H1 (cell line): Measurements from ENCODE around the gene BCAS3. TPM values are rescaled to one million over a fixed set of nuclear protein-coding genes. Genes with fewer than 3 reads are reported as not detected.

Source experiments
- CTCF ChIA-PET: fragments of 300-600 bp; sonication (Branson Sonifier 250); formaldehyde crosslinking; loops from one replicate; lab custom pipeline; 2021; ENCODE audit not compliant: partially characterized antibody; lab: Charles Lee
- POLR2A ChIA-PET: fragments of 300-600 bp; sonication (Branson Sonifier 250); formaldehyde crosslinking; loops from one replicate; lab custom pipeline; 2021; ENCODE audit warnings: inconsistent platforms; ENCODE audit not compliant: partially characterized antibody; lab: Charles Lee
- DNase-seq, 2 experiments: peaks; one replicate each; pipeline versions ENCODE4 v3.0.0 to v3.0.0-alpha.2; 2010 to 2022; ENCODE audit warnings: low spot score in 2 of 2, low read depth in 1 of 2, mixed read lengths in 1 of 2
- FAIRE-seq: peaks from 2 replicates; lab custom pipeline; 2011; peaks lifted over from hg19 to GRCh38; lab: Jason Lieb, UNC
- H2AFZ ChIP-seq: 2 replicates; pipeline ENCODE4 v1.8.1; 2012; ENCODE audit warnings: low read length, inconsistent platforms
- H2AK5ac ChIP-seq: 2 replicates; pipeline ENCODE4 v1.6.1; 2013; ENCODE audit warnings: low read depth, low read length
- H2BK120ac ChIP-seq: replicated peaks from 2 replicates; pipeline ENCODE3; 2013; ENCODE audit warnings: low read depth, low read length, inconsistent platforms
- H2BK12ac ChIP-seq: 2 replicates; pipeline ENCODE4 v1.6.1; 2013; ENCODE audit warnings: low read depth, low read length
- H2BK15ac ChIP-seq: 2 replicates; pipeline ENCODE4 v1.6.1; 2013; ENCODE audit warnings: low read length
- H2BK20ac ChIP-seq: 2 replicates; pipeline ENCODE4 v1.6.1; 2013; ENCODE audit warnings: low read length
- H2BK5ac ChIP-seq: 2 replicates; pipeline ENCODE4 v1.6.1; 2013; ENCODE audit warnings: low read depth, low read length
- H3K14ac ChIP-seq: 2 replicates; pipeline ENCODE4 v1.6.1; 2013; ENCODE audit warnings: inconsistent platforms; ENCODE audit not compliant: insufficient read length
- H3K18ac ChIP-seq: 2 replicates; pipeline ENCODE4 v1.6.1; 2013; ENCODE audit warnings: low read length; ENCODE audit errors: extremely low read depth
- H3K23ac ChIP-seq: 2 replicates; pipeline ENCODE4 v1.6.1; 2013; ENCODE audit warnings: inconsistent platforms; ENCODE audit not compliant: insufficient read length
- H3K23me2 ChIP-seq: 2 replicates; pipeline ENCODE4 v1.6.1; 2013; ENCODE audit warnings: low read depth, low read length
- H3K27ac ChIP-seq: 2 replicates; pipeline ENCODE4 v1.6.1; 2011; ENCODE audit warnings: low read depth, low read length, inconsistent platforms
- H3K27me3 ChIP-seq, 4 experiments: replicated peaks in 1 of 4; 1 replicate in 1 of 4; 2 replicates in 3 of 4; pipeline versions ENCODE4 v1.6.1 to v1.8.1; 2011 to 2013; ENCODE audit warnings: low read length in 3 of 4, mild to moderate bottlenecking in 3 of 4, inconsistent platforms in 2 of 4, mixed read lengths in 2 of 4, moderate library complexity in 1 of 4; ENCODE audit not compliant: control insufficient read depth in 3 of 4, insufficient read depth in 3 of 4; ENCODE audit errors: extremely low read depth in 1 of 4
- H3K36me3 ChIP-seq, 4 experiments: 2 replicates each; pipeline versions ENCODE4 v1.6.1 to v1.8.1; 2011 to 2013; ENCODE audit warnings: mild to moderate bottlenecking in 4 of 4, low read length in 3 of 4, moderate library complexity in 2 of 4, control low read depth in 1 of 4, inconsistent platforms in 1 of 4; ENCODE audit not compliant: insufficient read depth in 4 of 4, control insufficient read depth in 2 of 4
- H3K4ac ChIP-seq: replicated peaks from 2 replicates; pipeline ENCODE3; 2013; ENCODE audit warnings: low read length, low read depth, mixed read lengths, inconsistent platforms; ENCODE audit not compliant: insufficient read length
- H3K4me1 ChIP-seq, 4 experiments: replicated peaks in 1 of 4; 1 replicate in 1 of 4; 2 replicates in 3 of 4; pipeline versions ENCODE4 v1.6.1 to v1.8.1; 2011 to 2013; ENCODE audit warnings: low read length in 3 of 4, inconsistent platforms in 2 of 4, mixed read lengths in 1 of 4; ENCODE audit not compliant: insufficient read depth in 4 of 4, control insufficient read depth in 3 of 4
- H3K4me2 ChIP-seq, 2 experiments: 2 replicates each; pipeline versions ENCODE4 v1.6.1 to v1.8.1; 2011 to 2013; ENCODE audit warnings: low read depth in 2 of 2, low read length in 2 of 2, control low read depth in 1 of 2, inconsistent platforms in 1 of 2, mild to moderate bottlenecking in 1 of 2; ENCODE audit not compliant: insufficient read depth in 1 of 2
- H3K4me3 ChIP-seq, 4 experiments: fragments of 200-600, 300-600 bp in 1 of 4; sonication (generic), shearing (Covaris generic), sonication (Bioruptor Twin) in 1 of 4; 2 replicates each; pipeline versions ENCODE4 v1.5.1 to v1.8.1; 2011 to 2016; ENCODE audit warnings: low read length in 4 of 4, low read depth in 3 of 4, control low read depth in 2 of 4, inconsistent platforms in 2 of 4, mild to moderate bottlenecking in 2 of 4, mixed read lengths in 1 of 4, moderate library complexity in 1 of 4; ENCODE audit not compliant: insufficient read depth in 2 of 4; ENCODE audit errors: extremely low read depth in 1 of 4
- H3K56ac ChIP-seq: replicated peaks from 2 replicates; pipeline ENCODE3; 2013; ENCODE audit warnings: low read depth, mild to moderate bottlenecking, mixed read lengths, low read length, inconsistent platforms; ENCODE audit not compliant: insufficient read length
- H3K79me1 ChIP-seq: 2 replicates; pipeline ENCODE4 v1.6.1; 2013; ENCODE audit warnings: low read depth, low read length, control low read depth
- H3K79me2 ChIP-seq, 2 experiments: 2 replicates each; pipeline versions ENCODE4 v1.6.1 to v1.8.1; 2012 to 2013; ENCODE audit warnings: low read length in 2 of 2, mild to moderate bottlenecking in 2 of 2, inconsistent platforms in 1 of 2; ENCODE audit not compliant: insufficient read depth in 2 of 2, control insufficient read depth in 1 of 2
- H3K9ac ChIP-seq, 4 experiments: replicated peaks in 1 of 4; 1 replicate in 1 of 4; 2 replicates in 3 of 4; pipeline versions ENCODE4 v1.6.1 to v1.8.1; 2011 to 2013; ENCODE audit warnings: low read depth in 3 of 4, low read length in 3 of 4, control low read depth in 2 of 4, mild to moderate bottlenecking in 2 of 4, moderate library complexity in 2 of 4, inconsistent platforms in 1 of 4; ENCODE audit errors: extremely low read depth in 1 of 4
- H3K9me3 ChIP-seq, 2 experiments: 2 replicates each; pipeline versions ENCODE4 v1.6.1 to v1.8.1; 2012 to 2013; ENCODE audit warnings: mild to moderate bottlenecking in 2 of 2, moderate library complexity in 2 of 2, control low read depth in 1 of 2, inconsistent platforms in 1 of 2, low read depth in 1 of 2, low read length in 1 of 2, mixed read lengths in 1 of 2; ENCODE audit not compliant: insufficient read depth in 2 of 2
- H4K20me1 ChIP-seq, 2 experiments: replicated peaks in 1 of 2; 2 replicates each; pipeline versions ENCODE3 to v1.8.1; 2011 to 2013; ENCODE audit warnings: inconsistent platforms in 2 of 2, low read length in 2 of 2, mild to moderate bottlenecking in 1 of 2; ENCODE audit not compliant: insufficient read depth in 2 of 2, control insufficient read depth in 1 of 2
- H4K5ac ChIP-seq: 2 replicates; pipeline ENCODE4 v1.6.1; 2013; ENCODE audit warnings: low read length, low read depth, mixed read lengths, inconsistent platforms; ENCODE audit not compliant: insufficient read length
- H4K8ac ChIP-seq: 2 replicates; pipeline ENCODE4 v1.8.0; 2013; ENCODE audit warnings: mild to moderate bottlenecking, moderate library complexity, low read length, inconsistent platforms; ENCODE audit not compliant: insufficient read depth; ENCODE audit errors: extremely low read depth
- H4K91ac ChIP-seq: replicated peaks from 2 replicates; pipeline ENCODE3; 2013; ENCODE audit warnings: low read length, mixed read lengths, inconsistent platforms; ENCODE audit not compliant: insufficient read length
- BCL11A ChIP-seq, 2 experiments: IDR thresholded peaks; one replicate each; pipeline ENCODE4 v1.6.1; 2011; ENCODE audit warnings: low read depth in 2 of 2, low read length in 2 of 2, mild to moderate bottlenecking in 2 of 2
- BRCA1 ChIP-seq: IDR thresholded peaks from 2 replicates; pipeline ENCODE4 v1.6.1; 2012; ENCODE audit warnings: low read depth, low read length, improper control_type of control experiment
- JUN ChIP-seq: IDR thresholded peaks from 2 replicates; pipeline ENCODE4 v1.6.1; 2011; ENCODE audit warnings: low read depth, mild to moderate bottlenecking, improper control_type of control experiment, low read length
- KDM5A ChIP-seq: fragments of 200-600 bp; IDR thresholded peaks from 2 replicates; pipeline ENCODE4 v1.7.1; 2012; ENCODE audit warnings: mild to moderate bottlenecking, low read length, inconsistent platforms, mixed read lengths
- SAP30 ChIP-seq: fragments of 300-600 bp; sonication (generic); IDR thresholded peaks from 2 replicates; pipeline ENCODE4 v1.7.1; 2012; ENCODE audit warnings: low read length, moderate library complexity, mild to moderate bottlenecking, inconsistent platforms; ENCODE audit not compliant: insufficient read depth, insufficient replicate concordance
- SIN3A ChIP-seq, 2 experiments: IDR thresholded peaks in 1 of 2; conservative IDR thresholded peaks in 1 of 2; 2 replicates each; pipeline ENCODE4 v1.6.1; 2011 to 2012; ENCODE audit warnings: low read length in 2 of 2, improper control_type of control experiment in 1 of 2, low read depth in 1 of 2, mild to moderate bottlenecking in 1 of 2
- TAF1 ChIP-seq: IDR thresholded peaks from 2 replicates; pipeline ENCODE4 v1.6.1; 2011; ENCODE audit warnings: mild to moderate bottlenecking, low read depth, low read length
- TAF7 ChIP-seq: optimal IDR thresholded peaks from 2 replicates; pipeline ENCODE3; 2011; ENCODE audit warnings: low read depth, mild to moderate bottlenecking, inconsistent platforms, low read length, moderate library complexity, borderline replicate concordance
- TEAD4 ChIP-seq: IDR thresholded peaks from 2 replicates; pipeline ENCODE4 v1.6.1; 2012; ENCODE audit warnings: low read depth, low read length, inconsistent platforms, mixed read lengths
- ZNF274 ChIP-seq: IDR thresholded peaks from 2 replicates; pipeline ENCODE4 v1.7.0; 2012; ENCODE audit warnings: low read length, borderline replicate concordance; ENCODE audit errors: extremely low read depth
- WGBS, 2 experiments: shearing (Covaris generic) in 1 of 2; methylation state at CpG; one replicate each; pipeline versions ENCODE4 v1.1.6 to v1.1.7; 2013 to 2015; ENCODE audit warnings: low lambda C conversion rate in 2 of 2, mixed read lengths in 2 of 2, inconsistent platforms in 1 of 2, low coverage in 1 of 2, missing lambda C conversion rate in 1 of 2; ENCODE audit not compliant: insufficient replicate concordance in 2 of 2, insufficient coverage in 1 of 2, insufficient read length in 1 of 2; ENCODE audit errors: extremely low coverage in 1 of 2, missing lambda C conversion rate in 1 of 2; 5-methylcytosine and 5-hydroxymethylcytosine counted together
- polyA plus RNA-seq, 7 experiments: library from polyadenylated mRNA; depleted of rRNA in 3 of 7; stranded (reverse) in 5 of 7; unstranded in 2 of 7; fragments of >200 nt in 5 of 7; fragments of 200-250 nt in 2 of 7; gene quantifications; 1 replicate in 5 of 7; 2 replicates in 1 of 7; 4 replicates in 1 of 7; pipeline versions ENCODE4 v1.2.1 to v1.2.3, GENCODE V29; 2011 to 2013; ENCODE audit warnings: missing spikeins in 2 of 7, mixed read lengths in 2 of 7
- total RNA-seq: library from RNA; stranded (reverse); fragmentation: NEBNext Ultra II Directional; extraction: Animal tissue kit (Norgen Biotek cat#: 25700); gene quantifications from 2 replicates; pipeline ENCODE4 v1.2.1, GENCODE V29; 2021

The BCAS3 gene
- total and polyA plus RNA-seq, 2 of the 8 experiments (the other 6 are each of a cell fraction or from before 2014, with no cell fraction given), result 9.9 to 13.3 TPM

- H3K79me2 ChIP-seq, result no peaks in the 10 kb centered on the region
- H3K36me3 ChIP-seq, result no peaks in the 10 kb centered on the region
- H3K4me3 ChIP-seq, result no peak overlapping the region
- no peak overlapping the region for H4K5ac ChIP-seq
- 0 out of 2 replicates have a peak overlapping the region, but pooled peaks have one; percentile 56 for H3K18ac ChIP-seq
- no peaks in the 10 kb centered on the region for H3K79me1 ChIP-seq
- ChIA-PET CTCF (interaction anchor here (0.6 to 1.3 kb wide), 3 partner anchors 9 to 37 kb away, joined by 3 to 4 read pairs (median 3); no protein-coding TSS in a partner anchor), POLR2A (interaction anchor here (0.7 kb wide), 1 partner anchor 8 kb away, joined by 3 read pairs; no protein-coding TSS in a partner anchor)
- H3K9ac ChIP-seq, result peak overlapping the region in 1 of 4 experiments; percentile 21; a peak in 1 of 7 replicates
- H2AK5ac ChIP-seq, result no peak overlapping the region
- no peak overlapping the region for H3K4ac ChIP-seq
- no peaks in the 10 kb centered on the region for H4K20me1 ChIP-seq
- FAIRE-seq (no peak), DNase-seq (no peak)
- no peak overlapping the region for H3K14ac ChIP-seq
- H3K56ac ChIP-seq, result no peak overlapping the region
- no peak overlapping the region for H2BK120ac ChIP-seq
- no peak overlapping the region for H3K27ac ChIP-seq
- H3K9me3 ChIP-seq, result no peaks in the 10 kb centered on the region
- 77% methylated on average over 12 of the region's 12 CpGs; no CpG with 5 or more reads in 1 of the 2 experiments for WGBS, 2 experiments
- no peak overlapping the region; a peak in 1 of 4 replicates for H3K4me2 ChIP-seq
- H2AFZ ChIP-seq, result no peak overlapping the region
- H4K8ac ChIP-seq, result no peak overlapping the region
- no peak overlapping the region for H4K91ac ChIP-seq
- peaks cover 3% of the 10 kb centered on the region; the same call in 1 of the 2 replicates for H3K23me2 ChIP-seq
- H3K4me1 ChIP-seq, result peaks cover 0 to 13% (median 8%) of the 10 kb centered on the region in 4 experiments; a peak in 4 of 7 replicates
- H2BK12ac ChIP-seq, result 0 out of 2 replicates have a peak overlapping the region, but pooled peaks have one; percentile 60
- H2BK20ac ChIP-seq, result 0 out of 2 replicates have a peak overlapping the region, but pooled peaks have one; percentile 48
- H2BK15ac ChIP-seq, result 0 out of 2 replicates have a peak overlapping the region, but pooled peaks have one; percentile 46
- H2BK5ac ChIP-seq, result no peak overlapping the region
- H3K23ac ChIP-seq, result no peak overlapping the region
- H3K27me3 ChIP-seq, result no peaks in the 10 kb centered on the region
- no peak for TF ChIP-seq SIN3A (conservative IDR thresholded peaks at IDR 0.05 in 1 of 2, IDR thresholded peaks at IDR 0.05 in 1 of 2; ENCODE audit: low read depth in 1 of 2, low read length in 2 of 2)
- no peak for TF ChIP-seq TAF7
- no peak for TF ChIP-seq BCL11A (IDR thresholded peaks at IDR 0.05; ENCODE audit: low read depth in 2 of 2, low read length in 2 of 2)
- TF ChIP-seq TEAD4, result no peak
- no peak for TF ChIP-seq TAF1
- no peak for TF ChIP-seq ZNF274
- no peak for TF ChIP-seq BRCA1
- no peak for TF ChIP-seq SAP30
- no peak for TF ChIP-seq JUN
- no peak for TF ChIP-seq KDM5A
Measured at GRCh38 chr17:61352781-61353491, 675.3 kb downstream of the BCAS3 start.
